Endothelial cell of umbilical vein (primary cell): ENCODE data around the gene LACTB.

Source experiments
- EZH2 ChIP-seq: IDR thresholded peaks from 2 replicates; pipeline ENCODE4 v1.6.1; 2012; ENCODE audit warnings: borderline replicate concordance, low read depth, mild to moderate bottlenecking, moderate library complexity, low read length, inconsistent platforms; ENCODE audit not compliant: severe bottlenecking
- FOS ChIP-seq: IDR thresholded peaks from 2 replicates; pipeline ENCODE4 v1.6.1; 2011; ENCODE audit warnings: mild to moderate bottlenecking, low read length, moderate library complexity, borderline replicate concordance; ENCODE audit not compliant: insufficient read depth
- GATA2 ChIP-seq: IDR thresholded peaks from 2 replicates; pipeline ENCODE4 v1.7.0; 2011; ENCODE audit warnings: low read depth, mild to moderate bottlenecking, moderate library complexity, mixed read lengths, low read length; ENCODE audit not compliant: insufficient read length, insufficient read depth
- MYC ChIP-seq: IDR thresholded peaks from one replicate; pipeline ENCODE4 v1.6.1; 2011; ENCODE audit warnings: mild to moderate bottlenecking, low read depth, low read length
- POLR2A ChIP-seq: IDR thresholded peaks from 2 replicates; pipeline ENCODE4 v1.6.1; 2012; ENCODE audit warnings: low read depth, mild to moderate bottlenecking, control low read depth, low read length
- POLR2AphosphoS5 ChIP-seq: IDR thresholded peaks from 2 replicates; pipeline ENCODE4 v1.6.1; 2012; ENCODE audit warnings: low read depth, mild to moderate bottlenecking, control low read depth, low read length, moderate library complexity; ENCODE audit not compliant: insufficient read depth
- TF ChIP-seq, protein P1 (sequence below), 2 donors: IDR thresholded peaks; 1 replicate in 1 of 2; 2 replicates in 1 of 2; pipeline ENCODE4 v1.5.1; 2011; ENCODE audit warnings: low read length in 2 of 2, mild to moderate bottlenecking in 2 of 2, moderate library complexity in 2 of 2, control low read depth in 1 of 2, inconsistent platforms in 1 of 2, low read depth in 1 of 2; ENCODE audit not compliant: insufficient read depth in 1 of 2; ENCODE audit errors: extremely low read depth in 1 of 2
- TF ChIP-seq, protein P2 (sequence below): IDR thresholded peaks from 2 replicates; pipeline ENCODE4 v1.6.1; 2011; ENCODE audit not compliant: insufficient read depth, insufficient read length

DNA sequence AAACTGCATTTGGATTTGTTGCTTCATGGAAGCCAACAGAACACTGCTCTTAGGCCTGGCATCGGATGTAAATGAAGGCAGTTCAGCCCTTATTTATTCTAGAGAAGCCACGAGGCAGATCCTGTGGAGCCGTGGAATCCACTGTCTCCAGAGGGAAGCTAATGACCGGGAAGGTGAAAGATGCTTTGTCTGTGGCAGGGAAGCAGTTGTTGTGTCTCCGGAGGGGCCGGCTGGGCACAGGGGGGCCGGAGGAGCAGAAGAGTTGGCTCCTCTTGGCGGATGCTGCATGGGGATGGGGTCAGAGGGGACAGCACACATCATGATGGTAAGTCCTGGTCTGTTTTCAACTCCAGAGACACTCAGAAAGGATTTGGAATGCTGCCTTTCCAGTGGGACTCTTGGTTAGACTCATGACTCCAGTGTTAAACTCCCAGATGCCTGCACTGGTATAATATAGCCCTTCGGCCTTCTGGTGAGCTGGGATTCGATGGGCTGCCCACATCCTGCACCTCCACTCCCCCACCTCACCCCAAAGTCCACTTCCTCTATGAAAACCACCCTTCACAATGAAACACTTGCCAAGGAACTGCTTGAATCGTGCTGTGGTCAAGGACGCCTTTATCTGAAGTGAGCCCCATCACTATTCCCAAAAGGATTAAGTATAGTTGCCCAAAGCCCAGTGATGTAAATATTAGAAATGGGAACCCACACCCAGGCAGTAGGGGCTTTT is 45.5 kb upstream of the LACTB start:
- TF ChIP-seq, protein P1, sequence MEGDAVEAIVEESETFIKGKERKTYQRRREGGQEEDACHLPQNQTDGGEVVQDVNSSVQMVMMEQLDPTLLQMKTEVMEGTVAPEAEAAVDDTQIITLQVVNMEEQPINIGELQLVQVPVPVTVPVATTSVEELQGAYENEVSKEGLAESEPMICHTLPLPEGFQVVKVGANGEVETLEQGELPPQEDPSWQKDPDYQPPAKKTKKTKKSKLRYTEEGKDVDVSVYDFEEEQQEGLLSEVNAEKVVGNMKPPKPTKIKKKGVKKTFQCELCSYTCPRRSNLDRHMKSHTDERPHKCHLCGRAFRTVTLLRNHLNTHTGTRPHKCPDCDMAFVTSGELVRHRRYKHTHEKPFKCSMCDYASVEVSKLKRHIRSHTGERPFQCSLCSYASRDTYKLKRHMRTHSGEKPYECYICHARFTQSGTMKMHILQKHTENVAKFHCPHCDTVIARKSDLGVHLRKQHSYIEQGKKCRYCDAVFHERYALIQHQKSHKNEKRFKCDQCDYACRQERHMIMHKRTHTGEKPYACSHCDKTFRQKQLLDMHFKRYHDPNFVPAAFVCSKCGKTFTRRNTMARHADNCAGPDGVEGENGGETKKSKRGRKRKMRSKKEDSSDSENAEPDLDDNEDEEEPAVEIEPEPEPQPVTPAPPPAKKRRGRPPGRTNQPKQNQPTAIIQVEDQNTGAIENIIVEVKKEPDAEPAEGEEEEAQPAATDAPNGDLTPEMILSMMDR (IDR thresholded peaks at IDR 0.05; ENCODE audit: extremely low read depth in 1 of 2, insufficient read depth in 1 of 2, low read depth in 1 of 2, low read length in 2 of 2) = no peak
- TF ChIP-seq, protein P2, sequence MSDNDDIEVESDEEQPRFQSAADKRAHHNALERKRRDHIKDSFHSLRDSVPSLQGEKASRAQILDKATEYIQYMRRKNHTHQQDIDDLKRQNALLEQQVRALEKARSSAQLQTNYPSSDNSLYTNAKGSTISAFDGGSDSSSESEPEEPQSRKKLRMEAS = no peak
- TF ChIP-seq POLR2A (no peak), EZH2 (no peak), POLR2AphosphoS5 (no peak), GATA2 (no peak), MYC (no peak), FOS (no peak)
